K562 (cell line): ENCODE results near the gene ASB10. TPM values are rescaled to one million over a fixed set of nuclear protein-coding genes. Genes with fewer than 3 reads are reported as not detected.

Experiments used
- CTBP1 ChIP-seq: fragments of 450-650 bp; IDR thresholded peaks from 2 replicates; pipeline ENCODE4 v1.6.1; 2016; ENCODE audit warnings: borderline replicate concordance
- HNRNPK ChIP-seq: fragments of 200-400 bp; formaldehyde crosslinking; IDR thresholded peaks from one replicate; pipeline ENCODE4 v1.6.1; 2018; ENCODE audit warnings: mild to moderate bottlenecking, low read depth, low read length; ENCODE audit not compliant: poor library complexity, severe bottlenecking
- NFYB ChIP-seq: IDR thresholded peaks from 2 replicates; pipeline ENCODE4 v1.6.1; 2011; ENCODE audit warnings: mild to moderate bottlenecking, moderate library complexity; ENCODE audit not compliant: insufficient read length; ENCODE audit errors: extremely low read depth
- RAD21 ChIP-seq, 2 experiments: fragments of 250-450 bp in 1 of 2; fragments of 450-650 bp in 1 of 2; sonication (Bioruptor Pico) in 1 of 2; formaldehyde crosslinking in 1 of 2; IDR thresholded peaks in 1 of 2; conservative IDR thresholded peaks in 1 of 2; 2 replicates each; pipeline versions ENCODE4 v1.4.0 to v1.8.0; 2020 to 2022; ENCODE audit warnings: mild to moderate bottlenecking in 2 of 2, moderate library complexity in 1 of 2
- U2AF2 ChIP-seq: fragments of 200-400 bp; formaldehyde crosslinking; optimal IDR thresholded peaks from 2 replicates; pipeline ENCODE3; 2017; ENCODE audit warnings: low read depth, mild to moderate bottlenecking, low read length
- polyA plus RNA-seq, 8 experiments: library from polyadenylated mRNA; depleted of rRNA in 4 of 8; stranded (reverse) in 5 of 8; unstranded in 3 of 8; fragments of >200 nt; fragmentation: Nextera tagmentation in 2 of 8; fragmentation: Illumina TruSeq in 1 of 8; extraction: Ambion mirVana in 2 of 8; extraction: Trizol in 1 of 8; gene quantifications; 2 replicates each; pipeline versions ENCODE4 v1.2.1 to v1.2.3, GENCODE V29; 2011 to 2014; ENCODE audit warnings: inconsistent platforms in 1 of 8, missing spikeins in 1 of 8
- total RNA-seq, 7 experiments: library from RNA; depleted of rRNA in 6 of 7; stranded (reverse); fragments of >200 nt in 6 of 7; fragmentation: Illumina TruSeq in 2 of 7; extraction: Trizol in 2 of 7; gene quantifications; 2 replicates each; pipeline versions ENCODE4 v1.2.1 to v1.2.3, GENCODE V29; 2011 to 2021; ENCODE audit warnings: low replicate concordance in 1 of 7
- TF ChIP-seq, protein P1 (sequence below): fragments of 450-650 bp; IDR thresholded peaks from 2 replicates; pipeline ENCODE4 v1.6.1; 2017; ENCODE audit warnings: antibody characterized with exemption
- TF ChIP-seq, protein P2 (sequence below): fragments of 250-450 bp; sonication (Bioruptor Pico); IDR thresholded peaks from 2 replicates; pipeline ENCODE4 v1.5.0; 2022; ENCODE audit warnings: mild to moderate bottlenecking
- TF ChIP-seq, protein P3 (sequence below): fragments of 250-450 bp; sonication (Bioruptor Pico); IDR thresholded peaks from 2 replicates; pipeline ENCODE4 v1.4.0; 2020; ENCODE audit warnings: mild to moderate bottlenecking, moderate library complexity

ASB10 gene
- total and polyA plus RNA-seq, 9 of the 15 experiments (the other 6 are each of a cell fraction or from before 2014, with no cell fraction given), result not detected

DNA sequence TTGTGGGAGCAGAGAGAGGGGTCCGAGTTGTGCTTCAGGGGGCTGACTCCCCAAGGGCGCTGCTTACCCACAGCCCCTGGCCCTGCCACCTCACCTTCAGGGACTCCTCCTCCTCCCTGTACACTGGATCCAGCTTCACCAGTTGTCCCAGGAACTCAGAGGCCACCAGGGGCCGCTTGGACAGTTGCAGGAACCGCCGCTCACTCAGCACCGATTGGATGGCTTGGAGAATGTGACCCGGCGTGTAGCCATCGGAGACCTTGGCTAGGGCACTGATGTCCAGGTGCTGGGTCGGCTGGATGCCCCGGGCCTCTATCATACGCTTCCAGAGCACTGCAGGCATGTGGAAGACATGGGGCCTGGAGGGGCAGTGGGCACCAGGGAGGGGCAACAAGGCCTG, 4.5 kb upstream of the ASB10 start (continued):
- TF ChIP-seq, protein P1, sequence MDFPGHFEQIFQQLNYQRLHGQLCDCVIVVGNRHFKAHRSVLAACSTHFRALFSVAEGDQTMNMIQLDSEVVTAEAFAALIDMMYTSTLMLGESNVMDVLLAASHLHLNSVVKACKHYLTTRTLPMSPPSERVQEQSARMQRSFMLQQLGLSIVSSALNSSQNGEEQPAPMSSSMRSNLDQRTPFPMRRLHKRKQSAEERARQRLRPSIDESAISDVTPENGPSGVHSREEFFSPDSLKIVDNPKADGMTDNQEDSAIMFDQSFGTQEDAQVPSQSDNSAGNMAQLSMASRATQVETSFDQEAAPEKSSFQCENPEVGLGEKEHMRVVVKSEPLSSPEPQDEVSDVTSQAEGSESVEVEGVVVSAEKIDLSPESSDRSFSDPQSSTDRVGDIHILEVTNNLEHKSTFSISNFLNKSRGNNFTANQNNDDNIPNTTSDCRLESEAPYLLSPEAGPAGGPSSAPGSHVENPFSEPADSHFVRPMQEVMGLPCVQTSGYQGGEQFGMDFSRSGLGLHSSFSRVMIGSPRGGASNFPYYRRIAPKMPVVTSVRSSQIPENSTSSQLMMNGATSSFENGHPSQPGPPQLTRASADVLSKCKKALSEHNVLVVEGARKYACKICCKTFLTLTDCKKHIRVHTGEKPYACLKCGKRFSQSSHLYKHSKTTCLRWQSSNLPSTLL, result no peak
- TF ChIP-seq, protein P2, sequence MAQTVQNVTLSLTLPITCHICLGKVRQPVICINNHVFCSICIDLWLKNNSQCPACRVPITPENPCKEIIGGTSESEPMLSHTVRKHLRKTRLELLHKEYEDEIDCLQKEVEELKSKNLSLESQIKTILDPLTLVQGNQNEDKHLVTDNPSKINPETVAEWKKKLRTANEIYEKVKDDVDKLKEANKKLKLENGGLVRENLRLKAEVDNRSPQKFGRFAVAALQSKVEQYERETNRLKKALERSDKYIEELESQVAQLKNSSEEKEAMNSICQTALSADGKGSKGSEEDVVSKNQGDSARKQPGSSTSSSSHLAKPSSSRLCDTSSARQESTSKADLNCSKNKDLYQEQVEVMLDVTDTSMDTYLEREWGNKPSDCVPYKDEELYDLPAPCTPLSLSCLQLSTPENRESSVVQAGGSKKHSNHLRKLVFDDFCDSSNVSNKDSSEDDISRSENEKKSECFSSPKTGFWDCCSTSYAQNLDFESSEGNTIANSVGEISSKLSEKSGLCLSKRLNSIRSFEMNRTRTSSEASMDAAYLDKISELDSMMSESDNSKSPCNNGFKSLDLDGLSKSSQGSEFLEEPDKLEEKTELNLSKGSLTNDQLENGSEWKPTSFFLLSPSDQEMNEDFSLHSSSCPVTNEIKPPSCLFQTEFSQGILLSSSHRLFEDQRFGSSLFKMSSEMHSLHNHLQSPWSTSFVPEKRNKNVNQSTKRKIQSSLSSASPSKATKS (CRISPR knock-in tag), result no peak
- TF ChIP-seq HNRNPK (no peak), U2AF2 (no peak), CTBP1 (no peak), NFYB (peak; percentile 20), RAD21 (CRISPR knock-in tag; conservative IDR thresholded peaks at IDR 0.05 in 1 of 2, IDR thresholded peaks at IDR 0.05 in 1 of 2) (peak in 1 of 2 experiments; percentile 23; a peak in 1 of 4 replicates)
- TF ChIP-seq, protein P3, sequence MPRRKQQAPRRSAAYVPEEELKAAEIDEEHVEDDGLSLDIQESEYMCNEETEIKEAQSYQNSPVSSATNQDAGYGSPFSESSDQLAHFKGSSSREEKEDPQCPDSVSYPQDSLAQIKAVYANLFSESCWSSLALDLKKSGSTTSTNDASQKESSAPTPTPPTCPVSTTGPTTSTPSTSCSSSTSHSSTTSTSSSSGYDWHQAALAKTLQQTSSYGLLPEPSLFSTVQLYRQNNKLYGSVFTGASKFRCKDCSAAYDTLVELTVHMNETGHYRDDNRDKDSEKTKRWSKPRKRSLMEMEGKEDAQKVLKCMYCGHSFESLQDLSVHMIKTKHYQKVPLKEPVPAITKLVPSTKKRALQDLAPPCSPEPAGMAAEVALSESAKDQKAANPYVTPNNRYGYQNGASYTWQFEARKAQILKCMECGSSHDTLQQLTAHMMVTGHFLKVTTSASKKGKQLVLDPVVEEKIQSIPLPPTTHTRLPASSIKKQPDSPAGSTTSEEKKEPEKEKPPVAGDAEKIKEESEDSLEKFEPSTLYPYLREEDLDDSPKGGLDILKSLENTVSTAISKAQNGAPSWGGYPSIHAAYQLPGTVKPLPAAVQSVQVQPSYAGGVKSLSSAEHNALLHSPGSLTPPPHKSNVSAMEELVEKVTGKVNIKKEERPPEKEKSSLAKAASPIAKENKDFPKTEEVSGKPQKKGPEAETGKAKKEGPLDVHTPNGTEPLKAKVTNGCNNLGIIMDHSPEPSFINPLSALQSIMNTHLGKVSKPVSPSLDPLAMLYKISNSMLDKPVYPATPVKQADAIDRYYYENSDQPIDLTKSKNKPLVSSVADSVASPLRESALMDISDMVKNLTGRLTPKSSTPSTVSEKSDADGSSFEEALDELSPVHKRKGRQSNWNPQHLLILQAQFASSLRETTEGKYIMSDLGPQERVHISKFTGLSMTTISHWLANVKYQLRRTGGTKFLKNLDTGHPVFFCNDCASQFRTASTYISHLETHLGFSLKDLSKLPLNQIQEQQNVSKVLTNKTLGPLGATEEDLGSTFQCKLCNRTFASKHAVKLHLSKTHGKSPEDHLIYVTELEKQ (CRISPR knock-in tag), result no peak
- TF ChIP-seq, all 486 proteins: peak for 5
